HCT116 (cell line): ENCODE data around the gene SDCBP2. TPM values are rescaled to one million over a fixed set of nuclear protein-coding genes. Genes with fewer than 3 reads are reported as not detected.

Experiments used
- ATAC-seq: fragments of 200-7000 bp; cut with Tn5 transposase; 2 replicates; pipeline ENCODE4 v1.9.1; 2020; ENCODE audit warnings: mild to moderate bottlenecking, moderate library complexity
- BruUV-seq: library from RNA; stranded (reverse); fragments of 400-500 nt; replicated peaks from 2 replicates; lab custom pipeline; 2021; lab: Mats Ljungman, UMichigan
- CTCF ChIA-PET: fragments of 300-600 bp; sonication (Branson Sonifier 250); formaldehyde crosslinking; loops from one replicate; lab custom pipeline; 2021; ENCODE audit warnings: antibody characterized with exemption; lab: Charles Lee
- POLR2A ChIA-PET: fragments of 300-600, 350-600 bp; sonication (Branson Sonifier 250); formaldehyde crosslinking; loops from one replicate; lab custom pipeline; 2021; ENCODE audit warnings: antibody characterized with exemption; lab: Charles Lee
- RAD21 ChIA-PET, 2 experiments: fragments of 300-600 bp; sonication (Branson Sonifier 250); formaldehyde crosslinking; loops; one replicate each; lab custom pipeline; 2023; ENCODE audit warnings: low total read pairs in 2 of 2; ENCODE audit not compliant: uncharacterized antibody in 2 of 2, unreplicated experiment in 2 of 2, low non-redundant PET in 1 of 2; lab: Charles Lee
- DNase-seq: peaks from one replicate; pipeline ENCODE4 v3.0.0-alpha.2; 2010; ENCODE audit warnings: low read depth, low spot score
- H2AFZ ChIP-seq: fragments of 200-600 bp; shearing (Covaris generic), sonication (generic); 2 replicates; pipeline ENCODE4 v1.6.1; 2017; ENCODE audit warnings: low read depth, mixed run types, mixed read lengths, antibody characterized with exemption, low read length; ENCODE audit not compliant: poor library complexity, severe bottlenecking
- H3K27ac ChIP-seq: 2 replicates; pipeline ENCODE4 v1.5.1; 2012; ENCODE audit warnings: low read depth, low read length
- H3K27me3 ChIP-seq: fragments of 200-600 bp; sonication (generic); 2 replicates; pipeline ENCODE4 v1.6.1; 2016; ENCODE audit warnings: mixed run types, low read length, mixed read lengths; ENCODE audit not compliant: insufficient read depth
- H3K36me3 ChIP-seq, 2 experiments: fragments of 200-500 bp in 1 of 2; fragments of 200-600 bp in 1 of 2; sonication (Bioruptor generic) in 1 of 2; sonication (generic) in 1 of 2; 2 replicates each; pipeline versions ENCODE4 v1.5.1 to v1.6.1; 2014 to 2016; ENCODE audit warnings: low read length in 2 of 2, inconsistent platforms in 1 of 2, mixed read lengths in 1 of 2, mixed run types in 1 of 2; ENCODE audit not compliant: insufficient read depth in 2 of 2, control insufficient read depth in 1 of 2
- H3K4me1 ChIP-seq, 2 experiments: fragments of 200-600 bp in 1 of 2; sonication (generic) in 1 of 2; 2 replicates each; pipeline versions ENCODE4 v1.5.1 to v1.6.1; 2012 to 2017; ENCODE audit warnings: low read length in 2 of 2, inconsistent platforms in 1 of 2, mild to moderate bottlenecking in 1 of 2, mixed read lengths in 1 of 2, mixed run types in 1 of 2, moderate library complexity in 1 of 2; ENCODE audit not compliant: insufficient read depth in 2 of 2, control insufficient read depth in 1 of 2
- H3K4me2 ChIP-seq: fragments of 200-600 bp; sonication (generic); 2 replicates; pipeline ENCODE4 v1.6.1; 2017; ENCODE audit warnings: mixed run types, low read length, mixed read lengths
- H3K4me3 ChIP-seq, 2 experiments: fragments of 200-600 bp in 1 of 2; sonication (generic) in 1 of 2; replicated peaks in 1 of 2; 2 replicates each; pipeline ENCODE4 v1.5.1; 2011 to 2016; ENCODE audit warnings: low read length in 2 of 2, control low read depth in 1 of 2, low read depth in 1 of 2, mild to moderate bottlenecking in 1 of 2, mixed read lengths in 1 of 2, mixed run types in 1 of 2
- H3K79me2 ChIP-seq: fragments of 200-600 bp; sonication (generic); 2 replicates; pipeline ENCODE4 v1.6.1; 2017; ENCODE audit warnings: mild to moderate bottlenecking, mixed run types, low read length, moderate library complexity, mixed read lengths; ENCODE audit not compliant: insufficient read depth
- H3K9ac ChIP-seq: fragments of 200-600 bp; sonication (generic); 2 replicates; pipeline ENCODE4 v1.6.1; 2016; ENCODE audit warnings: low read length, mixed read lengths
- H3K9me2 ChIP-seq: fragments of 200-600 bp; sonication (generic), shearing (Covaris generic); 2 replicates; pipeline ENCODE4 v1.6.1; 2017; ENCODE audit warnings: mixed run types, mild to moderate bottlenecking, moderate library complexity; ENCODE audit not compliant: insufficient read depth
- H3K9me3 ChIP-seq, 2 experiments: fragments of 200-500 bp in 1 of 2; fragments of 200-600 bp in 1 of 2; sonication (Bioruptor generic) in 1 of 2; sonication (generic) in 1 of 2; 2 replicates each; pipeline ENCODE4 v1.6.1; 2014 to 2017; ENCODE audit warnings: low read length in 2 of 2, mixed read lengths in 2 of 2, inconsistent platforms in 1 of 2, low read depth in 1 of 2, mild to moderate bottlenecking in 1 of 2, mixed run types in 1 of 2, moderate library complexity in 1 of 2; ENCODE audit not compliant: control insufficient read depth in 1 of 2, insufficient read depth in 1 of 2
- H4K20me1 ChIP-seq: fragments of 200-600 bp; sonication (generic), shearing (Covaris generic); 2 replicates; pipeline ENCODE4 v1.6.1; 2017; ENCODE audit warnings: mixed run types, mild to moderate bottlenecking, moderate library complexity; ENCODE audit not compliant: insufficient read depth
- ATF3 ChIP-seq: IDR thresholded peaks from 2 replicates; pipeline ENCODE4 v1.6.1; 2012
- CBX3 ChIP-seq: IDR thresholded peaks from 2 replicates; pipeline ENCODE4 v1.6.1; 2012; ENCODE audit warnings: low read depth
- CEBPB ChIP-seq: IDR thresholded peaks from 2 replicates; pipeline ENCODE4 v1.6.1; 2012; ENCODE audit warnings: low read depth
- ELF1 ChIP-seq: IDR thresholded peaks from 2 replicates; pipeline ENCODE4 v1.6.1; 2012; ENCODE audit warnings: low read depth, borderline replicate concordance
- EZH2 ChIP-seq: fragments of 200-600 bp; sonication (generic); IDR thresholded peaks from 2 replicates; pipeline ENCODE4 v1.6.1; 2017; ENCODE audit warnings: antibody characterized with exemption, mixed run types
- EZH2phosphoT487 ChIP-seq: fragments of 200-600 bp; IDR thresholded peaks from 2 replicates; pipeline ENCODE4 v1.6.1; 2018; ENCODE audit warnings: antibody characterized with exemption, borderline replicate concordance
- POLR2A ChIP-seq: IDR thresholded peaks from 2 replicates; pipeline ENCODE4 v1.7.0; 2011; ENCODE audit warnings: borderline replicate concordance; ENCODE audit not compliant: insufficient read depth, insufficient read length; ENCODE audit errors: extremely low read depth
- POLR2AphosphoS5 ChIP-seq: IDR thresholded peaks from 2 replicates; pipeline ENCODE4 v1.6.1; 2011; ENCODE audit warnings: mild to moderate bottlenecking, low read depth, low read length, moderate library complexity
- RAD21 ChIP-seq: IDR thresholded peaks from 2 replicates; pipeline ENCODE4 v1.6.1; 2012; ENCODE audit warnings: low read depth, mild to moderate bottlenecking
- SIN3A ChIP-seq: IDR thresholded peaks from 2 replicates; pipeline ENCODE4 v1.6.1; 2012; ENCODE audit warnings: low read depth
- SRF ChIP-seq: IDR thresholded peaks from 2 replicates; pipeline ENCODE4 v1.6.1; 2012; ENCODE audit warnings: low read depth
- TCF7L2 ChIP-seq: IDR thresholded peaks from 2 replicates; pipeline ENCODE4 v1.7.0; 2011; ENCODE audit warnings: borderline replicate concordance, inconsistent platforms; ENCODE audit not compliant: insufficient read depth, insufficient read length; ENCODE audit errors: extremely low read depth
- ZFX ChIP-seq: fragments of 450-650 bp; IDR thresholded peaks from 2 replicates; pipeline ENCODE4 v1.6.1; 2017
- intact Hi-C: fragments of 100-400 bp; cut with micrococcal nuclease; formaldehyde crosslinking; loops from 2 replicates; pipeline ENCODE4 v1.10.0; 2022
- total RNA-seq: library from RNA; stranded (reverse); gene quantifications from one replicate; pipeline ENCODE4 v1.2.1, GENCODE V29; 2021; ENCODE audit not compliant: unreplicated experiment

Gene SDCBP2
- total RNA-seq, 1 experiment from 2014 or later = 3.4 TPM

DNA sequence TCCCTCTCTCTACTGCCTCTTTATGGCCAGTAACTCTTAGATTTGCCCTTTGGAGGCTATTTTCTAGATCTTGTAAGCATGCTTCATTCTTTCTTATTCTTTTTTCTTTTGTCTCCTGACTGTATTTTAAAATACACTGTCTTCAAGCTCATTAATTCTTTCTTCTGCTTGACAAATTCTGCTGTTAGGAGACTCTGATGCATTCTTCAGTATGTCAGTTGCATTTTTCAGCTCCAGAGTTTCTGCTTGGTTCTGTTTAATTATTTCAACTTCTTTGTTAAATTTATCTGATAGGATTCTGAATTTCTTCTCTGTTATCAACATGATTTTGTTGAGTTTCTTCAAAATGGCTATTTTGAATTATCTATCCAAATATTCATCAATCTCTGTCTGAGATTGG is 25.0 kb upstream of the SDCBP2 start (continued):
- TF ChIP-seq CBX3 = no peak
- TF ChIP-seq SIN3A = no peak
- TF ChIP-seq RAD21 = no peak
- TF ChIP-seq POLR2A = no peak
- no peak for TF ChIP-seq POLR2AphosphoS5
- no peak for TF ChIP-seq CEBPB

GRCh38 chr20:1346315-1346969 is 17.5 kb upstream of the SDCBP2 start:
- ChIA-PET CTCF (no interaction called here), POLR2A (no interaction called here), RAD21 (no interaction called here)
- TF ChIP-seq EZH2phosphoT487 (no peak), SRF (no peak), ATF3 (no peak), CEBPB (no peak), ELF1 (no peak), EZH2 (no peak), TCF7L2 (no peak), ZFX (no peak)
- no peaks in the 10 kb centered on the region for H3K9me2 ChIP-seq
- H3K27me3 ChIP-seq = no peaks in the 10 kb centered on the region
- BruUV-seq = no TSS peak
- H3K9ac ChIP-seq = no peak overlapping the region
- H3K4me2 ChIP-seq = no peak overlapping the region
- intact Hi-C loops = no loop called here
- no peak overlapping the region for H3K4me3 ChIP-seq
- peaks cover 3 to 5% of the 10 kb centered on the region in 2 experiments; a peak in 1 of 4 replicates for H3K36me3 ChIP-seq
- H3K9me3 ChIP-seq = no peaks in the 10 kb centered on the region
- H3K27ac ChIP-seq = no peak overlapping the region
- H3K4me1 ChIP-seq = peaks cover 0 to 5% of the 10 kb centered on the region in 2 experiments; a peak in 1 of 4 replicates
- H2AFZ ChIP-seq = no peak overlapping the region
- ATAC-seq (no peak), DNase-seq (no peak)
- peaks cover 22% of the 10 kb centered on the region; the same call in 1 of the 2 replicates for H3K79me2 ChIP-seq
- no peaks in the 10 kb centered on the region for H4K20me1 ChIP-seq
